Fibroblast of skin of scalp (primary cell): ENCODE data around the gene TSPAN18.
"Not testable (repeated sequence)": the region's sequence is repeated elsewhere in the genome, so short reads cannot be mapped to it uniquely, and the experiment has no call there.

ENCODE experiments used
- DNase-seq: peaks from one replicate; pipeline ENCODE4 v3.0.0-alpha.2; 2013

Gene TSPAN18

DNA sequence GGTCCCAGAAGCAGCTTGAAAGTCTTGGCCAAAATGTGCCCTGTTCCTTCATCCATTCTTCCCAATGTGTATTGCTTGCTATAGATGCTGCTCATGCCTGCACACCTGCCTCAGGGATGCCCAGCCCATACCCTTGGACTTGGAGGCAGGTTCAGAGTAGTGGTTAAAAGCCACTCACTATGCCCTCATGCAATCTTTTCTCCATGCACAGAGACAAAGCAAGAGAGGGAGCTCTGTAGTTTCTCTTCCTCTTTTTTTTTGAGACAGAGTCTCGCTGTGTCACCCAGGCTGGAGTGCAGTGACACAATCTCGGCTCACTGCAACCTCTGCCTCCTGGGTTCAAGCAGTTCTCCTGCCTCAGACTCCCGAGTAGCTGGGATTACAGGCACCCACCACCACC, 144.9 kb downstream of the TSPAN18 start:
- not testable (repeated sequence) for DNase-seq

DNA sequence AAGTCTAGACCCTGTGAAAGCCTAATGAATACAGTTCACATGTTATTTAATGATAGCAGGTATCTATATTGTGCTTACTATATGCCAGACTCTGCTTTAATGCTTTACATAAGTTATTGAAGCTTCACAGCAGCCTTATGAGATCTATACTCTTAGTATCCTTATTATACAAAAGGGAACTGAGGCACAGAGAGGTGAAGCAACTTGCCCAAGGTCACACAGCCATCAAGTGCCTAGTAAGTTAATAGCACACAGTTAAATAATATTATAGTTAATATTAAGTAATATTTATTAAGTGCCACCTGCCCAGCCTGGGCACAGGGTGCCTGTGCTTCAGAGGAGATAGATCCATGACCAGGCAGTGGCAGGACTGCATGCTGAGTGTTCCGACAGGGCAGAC, 145.8 kb downstream of the TSPAN18 start:
- DNase-seq, result no peak

GRCh38 chr11:44873537-44873936, 146.8 kb downstream of the TSPAN18 start:
- DNase-seq, result no peak

DNA sequence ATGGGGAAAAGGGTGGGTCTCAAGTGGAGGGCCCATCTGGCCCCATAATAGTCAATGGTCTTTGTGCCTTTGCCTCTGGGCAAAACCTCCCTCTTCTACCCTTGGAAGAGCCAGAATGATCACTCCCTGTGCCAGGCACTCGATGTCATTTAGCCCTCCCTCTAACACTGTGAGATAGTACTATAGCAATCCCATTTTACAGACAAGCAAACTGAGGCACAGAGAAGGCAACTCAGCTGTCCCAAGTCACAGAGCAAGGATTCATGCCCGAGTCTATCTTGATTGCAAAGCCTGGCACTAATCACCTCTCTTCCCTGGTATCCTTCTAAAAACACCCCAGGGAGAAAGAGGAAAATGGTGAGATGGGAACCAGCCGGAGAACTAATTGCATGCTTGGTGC, 147.5 kb downstream of the TSPAN18 start:
- no peak for DNase-seq

GRCh38 chr11:44875037-44875436, 148.3 kb downstream of the TSPAN18 start:
- DNase-seq, result no peak

GRCh38 chr11:44876194-44876723, 149.5 kb downstream of the TSPAN18 start:
- no peak for DNase-seq

DNA sequence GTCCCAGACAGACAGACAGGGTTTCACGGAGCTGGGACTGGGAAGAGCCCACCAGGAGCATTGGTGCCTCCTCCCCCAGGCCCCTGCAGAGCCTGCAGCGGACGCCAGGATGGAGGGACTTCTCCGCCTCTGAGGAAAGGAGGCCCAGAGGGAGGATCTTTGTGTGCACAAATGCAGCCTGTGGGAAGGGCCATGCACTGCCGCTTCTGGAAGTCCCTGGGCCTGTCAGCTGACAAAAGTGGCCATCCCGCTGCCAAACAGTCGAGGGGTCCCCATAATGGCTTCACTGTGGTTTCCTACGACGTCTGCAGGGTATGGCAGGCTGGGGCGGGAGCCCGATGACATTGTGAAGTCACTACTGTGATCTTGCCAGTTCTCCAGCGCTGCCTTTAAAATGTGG, 150.1 kb downstream of the TSPAN18 start:
- DNase-seq, result peak; percentile 53

GRCh38 chr11:44877571-44878497, 151.1 kb downstream of the TSPAN18 start:
- DNase-seq, result peak; percentile 79

GRCh38 chr11:44878711-44879110, 151.9 kb downstream of the TSPAN18 start:
- no peak for DNase-seq

- DNase-seq, result no peak
These were observed 152.7 kb downstream of the TSPAN18 start for GRCh38 chr11:44879432-44879831.

GRCh38 chr11:44880511-44880910, 153.7 kb downstream of the TSPAN18 start:
- DNase-seq, result no peak

DNA sequence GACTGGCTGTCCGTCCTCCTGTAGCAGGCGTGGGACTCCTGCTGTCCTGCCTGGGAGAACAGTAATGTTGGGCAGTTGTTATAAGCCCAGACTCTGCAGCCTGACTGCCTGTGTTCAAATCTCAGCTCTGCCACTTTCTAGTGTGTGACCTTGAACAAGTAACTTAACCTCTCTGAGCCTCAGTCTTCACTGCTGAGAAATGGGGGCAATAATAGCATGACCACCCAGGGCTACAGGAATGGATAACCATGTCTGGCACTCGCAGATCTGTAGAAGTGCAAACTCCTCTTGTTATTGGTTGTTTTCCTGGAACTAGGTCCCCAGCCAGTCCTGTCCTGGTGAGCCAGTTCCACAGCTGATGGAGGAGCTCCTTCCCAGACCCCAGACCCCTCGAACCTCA, 154.2 kb downstream of the TSPAN18 start:
- DNase-seq, result no peak

DNA sequence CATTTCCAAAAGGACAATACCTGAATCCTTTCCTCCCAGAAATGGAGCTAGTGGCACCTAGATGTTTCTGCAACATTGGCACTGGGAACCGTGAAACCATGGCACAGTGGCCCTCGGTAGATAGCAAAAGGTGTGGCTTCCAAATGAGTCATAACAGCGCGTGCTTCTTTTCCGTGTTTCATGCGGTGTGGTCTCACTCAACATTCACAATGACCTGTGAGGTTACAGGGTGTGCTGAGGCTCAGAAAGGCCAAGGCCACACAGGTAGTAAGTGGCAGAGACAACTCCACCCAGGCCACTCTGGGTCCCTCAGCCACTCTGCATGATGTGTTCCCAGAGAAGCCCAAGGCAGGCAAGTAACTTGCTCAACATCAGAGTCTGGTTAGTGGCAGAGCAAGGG, 156.5 kb downstream of the TSPAN18 start:
- no peak for DNase-seq

GRCh38 chr11:44884056-44884455, 157.3 kb downstream of the TSPAN18 start:
- no peak for DNase-seq

- peak; percentile 40 for DNase-seq
These were observed 158.5 kb downstream of the TSPAN18 start for GRCh38 chr11:44885065-44885810.

GRCh38 chr11:44885919-44886789, 159.4 kb downstream of the TSPAN18 start:
- DNase-seq, result peak; percentile 67

DNA sequence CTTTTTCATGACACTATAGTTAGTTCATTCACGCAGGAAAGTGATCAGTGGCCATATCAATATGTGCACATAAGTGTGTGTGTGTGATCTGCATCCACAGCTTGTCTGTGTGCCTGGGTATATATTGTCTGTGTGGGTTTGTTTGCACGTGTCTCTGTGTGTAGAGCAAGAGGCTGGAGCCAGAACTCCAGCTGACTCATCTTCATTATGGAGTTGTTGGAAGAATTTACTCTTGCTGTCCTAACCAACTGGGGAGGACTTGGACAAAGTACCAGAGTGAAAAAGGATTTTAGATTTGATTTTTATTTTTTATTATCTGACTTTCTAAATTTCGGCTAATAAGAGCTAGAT, 160.0 kb downstream of the TSPAN18 start:
- peak; percentile 84 for DNase-seq

- DNase-seq, result no peak
These were observed 160.9 kb downstream of the TSPAN18 start for GRCh38 chr11:44887636-44888035.

DNA sequence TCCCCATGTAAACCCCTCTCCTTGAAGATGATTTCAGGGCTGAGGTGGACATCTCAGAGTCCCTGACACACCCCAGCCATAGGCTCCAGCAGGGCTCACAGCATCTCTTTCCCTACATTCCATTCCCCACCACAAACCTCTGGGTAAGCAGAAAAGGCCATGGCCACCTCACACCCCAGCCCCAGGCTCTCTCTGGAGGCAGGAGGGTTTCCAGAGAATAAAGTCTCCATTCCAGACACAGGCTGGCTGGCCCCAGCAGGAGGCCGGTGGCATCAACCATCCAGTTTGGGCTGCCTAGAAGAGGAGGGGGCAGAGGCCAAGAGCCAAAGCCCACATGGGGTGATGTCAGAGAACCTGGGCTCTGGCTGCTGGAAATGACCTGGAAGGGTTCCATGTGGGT, 162.5 kb downstream of the TSPAN18 start:
- DNase-seq, result peak; percentile 83

GRCh38 chr11:44892843-44893242, 166.1 kb downstream of the TSPAN18 start:
- no peak for DNase-seq

DNA sequence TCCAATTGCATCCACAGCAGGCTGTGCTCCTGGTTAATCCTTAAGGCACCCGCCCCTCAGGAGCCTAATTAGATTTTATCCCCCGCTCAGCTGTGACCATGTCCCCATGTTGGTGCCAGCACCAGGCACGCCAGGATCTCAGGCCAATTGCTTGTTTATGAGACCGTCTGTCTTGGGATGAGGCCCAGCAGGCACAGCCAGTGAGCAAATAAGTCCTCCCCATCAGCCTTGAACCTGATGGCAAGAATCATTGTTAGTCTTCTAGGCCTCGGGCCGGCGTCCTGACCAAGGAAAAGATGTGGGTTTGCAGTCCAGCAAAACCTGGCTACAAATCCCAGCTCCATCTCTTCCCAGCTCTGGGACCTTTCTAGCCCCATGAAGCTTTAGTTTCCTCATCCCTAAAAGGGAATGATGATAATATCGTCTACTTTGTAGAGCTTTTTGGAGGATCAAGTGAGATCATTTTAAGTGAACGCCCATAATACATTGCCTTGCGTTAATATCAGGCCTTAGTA, 166.6 kb downstream of the TSPAN18 start:
- DNase-seq, result no peak
